SK-N-SH (cell line): ENCODE results near the gene SCGB3A1.

Source experiments
- EP300 ChIP-seq, 2 experiments: IDR thresholded peaks; 2 replicates each; pipeline versions ENCODE4 v1.4.0 to v1.6.1; 2012; ENCODE audit warnings: borderline replicate concordance in 1 of 2, low read depth in 1 of 2, low read length in 1 of 2
- JUND ChIP-seq: IDR thresholded peaks from 2 replicates; pipeline ENCODE4 v1.4.0; 2012
- MXI1 ChIP-seq: IDR thresholded peaks from 2 replicates; pipeline ENCODE4 v1.6.1; 2012; ENCODE audit warnings: mild to moderate bottlenecking, low read depth, low read length, improper control_type of control experiment
- RFX5 ChIP-seq: IDR thresholded peaks from 2 replicates; pipeline ENCODE4 v1.6.1; 2012; ENCODE audit warnings: mild to moderate bottlenecking, improper control_type of control experiment, low read length
- RXRA ChIP-seq: IDR thresholded peaks from 2 replicates; pipeline ENCODE4 v1.4.0; 2012; ENCODE audit warnings: low read depth, mild to moderate bottlenecking, borderline replicate concordance
- TF ChIP-seq, protein P1 (sequence below): fragments of 200-600 bp; sonication (generic); IDR thresholded peaks from 2 replicates; pipeline ENCODE4 v1.6.1; 2017; ENCODE audit warnings: antibody characterized with exemption, mild to moderate bottlenecking, moderate library complexity
- TF ChIP-seq, protein P2 (sequence below): IDR thresholded peaks from 2 replicates; pipeline ENCODE4 v1.6.1; 2012; ENCODE audit warnings: mild to moderate bottlenecking, low read depth, low read length, moderate library complexity
- TF ChIP-seq, protein P3 (sequence below): IDR thresholded peaks from 2 replicates; pipeline ENCODE4 v1.4.0; 2012; ENCODE audit warnings: low read depth, borderline replicate concordance
- TF ChIP-seq, protein P4 (sequence below): IDR thresholded peaks from 2 replicates; pipeline ENCODE4; 2012

DNA sequence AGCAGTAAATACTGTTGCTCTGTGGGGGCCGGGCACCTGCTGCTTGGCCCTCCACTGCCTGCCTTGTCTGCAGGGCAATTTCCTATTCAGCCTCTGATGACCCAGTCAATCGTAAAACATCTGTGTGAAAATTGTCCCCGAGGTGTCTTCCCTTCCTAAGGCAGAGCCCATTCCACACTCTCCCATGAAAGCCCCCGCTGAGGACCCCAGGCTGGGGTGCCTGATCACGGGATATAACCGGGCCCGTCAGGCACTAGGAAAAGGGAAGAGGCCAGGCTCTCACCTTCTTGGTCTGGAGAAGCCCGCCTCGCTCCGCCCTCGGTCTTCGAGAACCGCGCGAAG is 27.2 kb upstream of the SCGB3A1 start:
- TF ChIP-seq, protein P1, sequence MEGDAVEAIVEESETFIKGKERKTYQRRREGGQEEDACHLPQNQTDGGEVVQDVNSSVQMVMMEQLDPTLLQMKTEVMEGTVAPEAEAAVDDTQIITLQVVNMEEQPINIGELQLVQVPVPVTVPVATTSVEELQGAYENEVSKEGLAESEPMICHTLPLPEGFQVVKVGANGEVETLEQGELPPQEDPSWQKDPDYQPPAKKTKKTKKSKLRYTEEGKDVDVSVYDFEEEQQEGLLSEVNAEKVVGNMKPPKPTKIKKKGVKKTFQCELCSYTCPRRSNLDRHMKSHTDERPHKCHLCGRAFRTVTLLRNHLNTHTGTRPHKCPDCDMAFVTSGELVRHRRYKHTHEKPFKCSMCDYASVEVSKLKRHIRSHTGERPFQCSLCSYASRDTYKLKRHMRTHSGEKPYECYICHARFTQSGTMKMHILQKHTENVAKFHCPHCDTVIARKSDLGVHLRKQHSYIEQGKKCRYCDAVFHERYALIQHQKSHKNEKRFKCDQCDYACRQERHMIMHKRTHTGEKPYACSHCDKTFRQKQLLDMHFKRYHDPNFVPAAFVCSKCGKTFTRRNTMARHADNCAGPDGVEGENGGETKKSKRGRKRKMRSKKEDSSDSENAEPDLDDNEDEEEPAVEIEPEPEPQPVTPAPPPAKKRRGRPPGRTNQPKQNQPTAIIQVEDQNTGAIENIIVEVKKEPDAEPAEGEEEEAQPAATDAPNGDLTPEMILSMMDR: no peak
- no peak for TF ChIP-seq EP300 (IDR thresholded peaks at IDR 0.05; ENCODE audit: borderline replicate concordance in 1 of 2, low read depth in 1 of 2, low read length in 1 of 2)
- TF ChIP-seq RFX5: no peak
- TF ChIP-seq, protein P2, sequence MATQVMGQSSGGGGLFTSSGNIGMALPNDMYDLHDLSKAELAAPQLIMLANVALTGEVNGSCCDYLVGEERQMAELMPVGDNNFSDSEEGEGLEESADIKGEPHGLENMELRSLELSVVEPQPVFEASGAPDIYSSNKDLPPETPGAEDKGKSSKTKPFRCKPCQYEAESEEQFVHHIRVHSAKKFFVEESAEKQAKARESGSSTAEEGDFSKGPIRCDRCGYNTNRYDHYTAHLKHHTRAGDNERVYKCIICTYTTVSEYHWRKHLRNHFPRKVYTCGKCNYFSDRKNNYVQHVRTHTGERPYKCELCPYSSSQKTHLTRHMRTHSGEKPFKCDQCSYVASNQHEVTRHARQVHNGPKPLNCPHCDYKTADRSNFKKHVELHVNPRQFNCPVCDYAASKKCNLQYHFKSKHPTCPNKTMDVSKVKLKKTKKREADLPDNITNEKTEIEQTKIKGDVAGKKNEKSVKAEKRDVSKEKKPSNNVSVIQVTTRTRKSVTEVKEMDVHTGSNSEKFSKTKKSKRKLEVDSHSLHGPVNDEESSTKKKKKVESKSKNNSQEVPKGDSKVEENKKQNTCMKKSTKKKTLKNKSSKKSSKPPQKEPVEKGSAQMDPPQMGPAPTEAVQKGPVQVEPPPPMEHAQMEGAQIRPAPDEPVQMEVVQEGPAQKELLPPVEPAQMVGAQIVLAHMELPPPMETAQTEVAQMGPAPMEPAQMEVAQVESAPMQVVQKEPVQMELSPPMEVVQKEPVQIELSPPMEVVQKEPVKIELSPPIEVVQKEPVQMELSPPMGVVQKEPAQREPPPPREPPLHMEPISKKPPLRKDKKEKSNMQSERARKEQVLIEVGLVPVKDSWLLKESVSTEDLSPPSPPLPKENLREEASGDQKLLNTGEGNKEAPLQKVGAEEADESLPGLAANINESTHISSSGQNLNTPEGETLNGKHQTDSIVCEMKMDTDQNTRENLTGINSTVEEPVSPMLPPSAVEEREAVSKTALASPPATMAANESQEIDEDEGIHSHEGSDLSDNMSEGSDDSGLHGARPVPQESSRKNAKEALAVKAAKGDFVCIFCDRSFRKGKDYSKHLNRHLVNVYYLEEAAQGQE: no peak
- no peak for TF ChIP-seq MXI1
- TF ChIP-seq, protein P3, sequence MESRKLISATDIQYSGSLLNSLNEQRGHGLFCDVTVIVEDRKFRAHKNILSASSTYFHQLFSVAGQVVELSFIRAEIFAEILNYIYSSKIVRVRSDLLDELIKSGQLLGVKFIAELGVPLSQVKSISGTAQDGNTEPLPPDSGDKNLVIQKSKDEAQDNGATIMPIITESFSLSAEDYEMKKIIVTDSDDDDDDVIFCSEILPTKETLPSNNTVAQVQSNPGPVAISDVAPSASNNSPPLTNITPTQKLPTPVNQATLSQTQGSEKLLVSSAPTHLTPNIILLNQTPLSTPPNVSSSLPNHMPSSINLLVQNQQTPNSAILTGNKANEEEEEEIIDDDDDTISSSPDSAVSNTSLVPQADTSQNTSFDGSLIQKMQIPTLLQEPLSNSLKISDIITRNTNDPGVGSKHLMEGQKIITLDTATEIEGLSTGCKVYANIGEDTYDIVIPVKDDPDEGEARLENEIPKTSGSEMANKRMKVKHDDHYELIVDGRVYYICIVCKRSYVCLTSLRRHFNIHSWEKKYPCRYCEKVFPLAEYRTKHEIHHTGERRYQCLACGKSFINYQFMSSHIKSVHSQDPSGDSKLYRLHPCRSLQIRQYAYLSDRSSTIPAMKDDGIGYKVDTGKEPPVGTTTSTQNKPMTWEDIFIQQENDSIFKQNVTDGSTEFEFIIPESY: no peak
- no peak for TF ChIP-seq RXRA
- no peak for TF ChIP-seq JUND
- TF ChIP-seq, protein P4, sequence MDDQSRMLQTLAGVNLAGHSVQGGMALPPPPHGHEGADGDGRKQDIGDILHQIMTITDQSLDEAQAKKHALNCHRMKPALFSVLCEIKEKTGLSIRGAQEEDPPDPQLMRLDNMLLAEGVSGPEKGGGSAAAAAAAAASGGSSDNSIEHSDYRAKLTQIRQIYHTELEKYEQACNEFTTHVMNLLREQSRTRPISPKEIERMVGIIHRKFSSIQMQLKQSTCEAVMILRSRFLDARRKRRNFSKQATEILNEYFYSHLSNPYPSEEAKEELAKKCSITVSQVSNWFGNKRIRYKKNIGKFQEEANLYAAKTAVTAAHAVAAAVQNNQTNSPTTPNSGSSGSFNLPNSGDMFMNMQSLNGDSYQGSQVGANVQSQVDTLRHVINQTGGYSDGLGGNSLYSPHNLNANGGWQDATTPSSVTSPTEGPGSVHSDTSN: no peak
